GM12873 (cell line): ENCODE results near the gene AIPL1.

Experiments
- CTCF ChIP-seq: IDR thresholded peaks from 2 replicates; pipeline ENCODE4 v1.5.1; 2012; ENCODE audit warnings: low read depth, mild to moderate bottlenecking, moderate library complexity, low read length, control low read depth; ENCODE audit not compliant: insufficient read depth; ENCODE audit errors: missing control alignments

Gene AIPL1

GRCh38 chr17:6444571-6445335, 9.8 kb upstream of the AIPL1 start:
- no peak for TF ChIP-seq CTCF

- no peak for TF ChIP-seq CTCF
Observed at GRCh38 chr17:6443692-6444570, 9.0 kb upstream of the AIPL1 start, which contains the start of gene PIMREG. PIMREG (plus strand) TSS chr17:6444455; CDS start chr17:6445111, 656 bp downstream.

GRCh38 chr17:6442775-6443174, 7.9 kb upstream of the AIPL1 start:
- no peak for TF ChIP-seq CTCF

DNA sequence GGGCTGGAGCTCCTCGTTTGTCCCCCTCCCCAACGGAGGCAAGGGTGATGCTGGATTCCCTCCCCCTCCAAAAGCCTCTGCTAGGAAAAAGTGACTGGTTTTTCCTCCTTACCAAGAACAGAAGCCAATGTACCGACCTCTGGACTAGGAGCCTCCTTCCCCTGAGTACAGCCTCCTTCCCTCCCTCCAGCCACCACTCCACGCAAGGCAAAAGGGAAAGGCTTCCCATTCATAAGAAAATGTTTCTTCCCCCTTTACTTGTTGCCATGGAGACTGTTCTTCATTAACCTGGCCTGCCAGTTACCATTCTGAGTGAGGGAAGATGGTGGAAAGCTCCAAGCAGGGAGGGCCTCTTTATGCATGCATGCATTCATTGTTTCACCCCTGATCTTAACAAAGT, 5.0 kb upstream of the AIPL1 start:
- TF ChIP-seq CTCF, result no peak

DNA sequence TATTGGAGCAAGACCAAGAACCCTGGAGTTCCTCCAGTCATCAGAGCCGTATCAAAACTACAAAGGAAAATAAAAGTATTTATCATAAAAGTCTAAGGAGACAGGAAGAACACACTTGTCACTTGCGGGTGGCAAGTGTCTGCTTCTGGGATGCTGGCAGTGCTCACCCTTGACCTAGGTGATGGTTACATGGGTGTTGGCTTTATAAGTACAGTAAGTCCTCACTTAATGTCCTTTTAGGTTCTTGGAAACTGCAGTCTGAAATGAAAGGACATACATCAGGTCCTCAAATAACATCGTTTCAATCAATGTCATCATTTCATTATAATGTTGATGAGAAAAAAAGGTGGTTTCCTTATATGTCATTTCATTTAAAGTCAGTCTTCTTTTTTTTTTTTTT, 3.0 kb upstream of the AIPL1 start:
- no peak for TF ChIP-seq CTCF

GRCh38 chr17:6437466-6437865, 2.5 kb upstream of the AIPL1 start:
- no peak for TF ChIP-seq CTCF

GRCh38 chr17:6435968-6436367, 1.0 kb upstream of the AIPL1 start:
- peak; percentile 92 for TF ChIP-seq CTCF
